NCI-H524 treated with DMSO at 0.1 percent for 48 hours (cell line): ENCODE results near the gene CALML5.

ENCODE experiments used
- DNase-seq: peaks from one replicate; lab custom pipeline; 2025; lab: John Stamatoyannopoulos, UW

CALML5 gene

GRCh38 chr10:5515948-5516761, 16.8 kb upstream of the CALML5 start:
- DNase-seq, result no peak

DNA sequence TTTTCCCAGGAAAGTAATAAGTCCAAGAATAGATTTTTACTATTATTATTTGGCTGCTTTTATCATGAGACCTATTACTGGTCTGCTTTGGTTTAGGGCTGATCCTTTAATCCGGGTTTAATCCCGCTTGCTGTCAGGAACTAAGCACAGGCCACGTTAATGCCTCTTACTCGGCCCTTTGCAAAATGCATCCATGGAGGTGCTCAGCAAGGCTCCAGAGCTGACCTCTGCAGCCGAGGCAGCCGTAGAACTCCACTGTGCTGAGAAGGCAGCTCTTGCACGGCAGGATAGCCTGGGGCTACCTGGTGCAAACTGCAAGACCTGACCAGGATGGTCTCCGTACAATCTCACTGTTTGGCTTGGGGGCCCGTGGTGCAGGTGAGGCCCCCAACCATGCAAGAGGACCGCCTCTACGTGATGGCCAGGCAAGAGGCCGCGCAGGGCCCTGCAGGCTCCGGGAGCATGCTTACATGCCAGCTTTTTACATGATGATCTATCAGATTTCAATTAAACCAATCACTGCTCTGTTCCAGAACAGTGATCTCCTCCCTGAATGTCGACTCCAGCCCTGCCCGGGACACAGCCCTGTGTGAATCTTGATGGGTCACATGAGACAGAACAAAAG, 15.0 kb upstream of the CALML5 start:
- DNase-seq, result no peak

GRCh38 chr10:5512881-5513612, 13.7 kb upstream of the CALML5 start:
- DNase-seq, result no peak

DNA sequence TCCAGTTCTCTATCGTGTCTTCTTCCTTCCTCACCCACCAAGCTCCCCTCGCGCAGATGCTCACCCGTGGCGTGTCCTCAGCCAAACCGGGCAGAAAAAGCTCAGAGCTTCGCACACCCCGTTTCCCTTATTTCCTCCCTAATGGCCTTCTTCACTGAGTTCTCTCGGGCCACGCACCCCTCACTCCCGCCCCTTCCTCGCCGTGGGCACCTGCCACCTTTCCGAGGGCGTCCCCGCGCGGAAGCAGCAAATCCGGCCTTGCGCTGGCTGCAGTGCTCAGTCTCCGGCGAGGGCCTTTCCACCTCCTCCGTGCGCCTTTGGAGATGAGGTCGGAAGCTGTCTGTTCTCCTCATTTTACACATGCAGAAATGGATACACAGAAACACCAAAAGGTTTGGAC, 13.0 kb upstream of the CALML5 start:
- no peak for DNase-seq

GRCh38 chr10:5511885-5512280, 12.5 kb upstream of the CALML5 start:
- no peak for DNase-seq

DNA sequence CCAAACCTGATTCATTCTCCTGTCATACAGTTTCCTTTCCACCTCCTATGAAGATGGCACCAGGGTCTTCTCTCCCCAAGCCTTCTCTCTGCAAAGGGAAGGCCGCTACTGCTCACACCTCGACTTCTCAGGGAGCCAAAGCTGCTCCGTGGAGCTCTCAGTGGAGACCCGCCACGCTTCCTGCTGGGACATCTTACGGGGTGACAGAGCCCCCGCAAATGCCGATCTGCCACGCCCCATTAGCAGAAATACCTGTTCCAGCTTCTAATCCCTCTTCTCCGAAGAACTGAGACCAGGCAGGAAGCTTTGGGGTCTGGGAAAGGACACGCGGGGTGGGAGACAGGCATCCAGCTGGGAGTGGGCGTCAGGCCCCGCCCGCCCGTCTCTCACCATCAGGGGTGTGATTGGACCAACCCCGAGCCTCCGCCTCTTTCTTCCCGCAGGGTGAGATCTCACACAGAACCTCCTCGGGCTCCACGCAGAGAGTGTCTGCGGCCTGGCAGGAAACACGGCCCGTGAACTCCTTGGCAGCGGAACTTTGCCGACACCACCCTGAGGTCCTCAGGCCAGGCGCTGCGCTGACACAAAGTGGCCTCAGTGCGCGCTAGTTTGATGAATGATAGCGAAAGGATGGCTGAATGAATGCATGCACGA, 12.0 kb upstream of the CALML5 start:
- DNase-seq, result no peak

GRCh38 chr10:5510281-5511072, 11.1 kb upstream of the CALML5 start:
- no peak for DNase-seq

GRCh38 chr10:5509691-5510090, 10.3 kb upstream of the CALML5 start:
- no peak for DNase-seq

GRCh38 chr10:5509236-5509635, 9.9 kb upstream of the CALML5 start:
- no peak for DNase-seq

GRCh38 chr10:5508786-5509185, 9.4 kb upstream of the CALML5 start:
- no peak for DNase-seq

- DNase-seq, result no peak
These were observed 8.8 kb upstream of the CALML5 start for GRCh38 chr10:5508161-5508604.

- no peak for DNase-seq
These were observed 8.3 kb upstream of the CALML5 start for GRCh38 chr10:5507649-5508131.

GRCh38 chr10:5506751-5507648, 7.6 kb upstream of the CALML5 start:
- no peak for DNase-seq

DNA sequence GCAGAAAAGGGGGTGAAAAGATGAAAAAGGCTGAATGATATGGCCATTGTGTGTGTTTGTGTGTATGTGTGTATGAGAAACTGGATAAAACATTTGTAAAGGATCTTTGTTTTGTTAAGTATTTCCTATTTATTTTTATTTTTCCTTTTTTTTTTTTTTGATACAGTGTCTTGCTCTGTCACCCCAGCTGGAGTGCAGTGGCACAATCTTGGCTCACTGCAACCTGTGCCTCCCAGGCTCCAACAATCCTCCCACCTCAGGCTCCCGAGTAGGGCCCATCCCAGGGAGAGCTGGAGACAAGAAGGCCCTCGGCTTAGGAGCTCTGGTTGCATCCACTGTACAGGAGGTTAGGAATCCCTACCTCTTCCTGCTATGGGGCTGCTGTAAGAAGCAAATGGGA, 6.9 kb upstream of the CALML5 start:
- DNase-seq, result no peak

- no peak for DNase-seq
These were observed 5.0 kb upstream of the CALML5 start for GRCh38 chr10:5504146-5505072.

DNA sequence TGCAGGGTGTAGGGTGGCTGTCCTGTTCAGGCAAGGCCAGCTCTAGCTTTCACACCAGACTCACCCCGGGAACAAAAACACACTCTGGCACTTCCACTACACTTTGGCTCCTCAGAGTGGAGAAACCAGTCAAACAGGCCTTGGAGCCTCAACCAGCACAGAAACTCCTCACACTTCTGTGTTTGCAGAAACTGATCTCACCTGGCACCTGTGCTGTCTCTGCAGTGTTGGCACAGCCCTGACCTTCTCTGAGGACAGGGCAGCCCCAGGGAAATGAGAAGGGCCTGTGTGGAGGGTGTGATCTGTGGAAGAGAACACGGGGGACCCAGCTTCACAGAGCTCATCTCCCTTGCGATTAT, 4.1 kb upstream of the CALML5 start:
- DNase-seq, result no peak

DNA sequence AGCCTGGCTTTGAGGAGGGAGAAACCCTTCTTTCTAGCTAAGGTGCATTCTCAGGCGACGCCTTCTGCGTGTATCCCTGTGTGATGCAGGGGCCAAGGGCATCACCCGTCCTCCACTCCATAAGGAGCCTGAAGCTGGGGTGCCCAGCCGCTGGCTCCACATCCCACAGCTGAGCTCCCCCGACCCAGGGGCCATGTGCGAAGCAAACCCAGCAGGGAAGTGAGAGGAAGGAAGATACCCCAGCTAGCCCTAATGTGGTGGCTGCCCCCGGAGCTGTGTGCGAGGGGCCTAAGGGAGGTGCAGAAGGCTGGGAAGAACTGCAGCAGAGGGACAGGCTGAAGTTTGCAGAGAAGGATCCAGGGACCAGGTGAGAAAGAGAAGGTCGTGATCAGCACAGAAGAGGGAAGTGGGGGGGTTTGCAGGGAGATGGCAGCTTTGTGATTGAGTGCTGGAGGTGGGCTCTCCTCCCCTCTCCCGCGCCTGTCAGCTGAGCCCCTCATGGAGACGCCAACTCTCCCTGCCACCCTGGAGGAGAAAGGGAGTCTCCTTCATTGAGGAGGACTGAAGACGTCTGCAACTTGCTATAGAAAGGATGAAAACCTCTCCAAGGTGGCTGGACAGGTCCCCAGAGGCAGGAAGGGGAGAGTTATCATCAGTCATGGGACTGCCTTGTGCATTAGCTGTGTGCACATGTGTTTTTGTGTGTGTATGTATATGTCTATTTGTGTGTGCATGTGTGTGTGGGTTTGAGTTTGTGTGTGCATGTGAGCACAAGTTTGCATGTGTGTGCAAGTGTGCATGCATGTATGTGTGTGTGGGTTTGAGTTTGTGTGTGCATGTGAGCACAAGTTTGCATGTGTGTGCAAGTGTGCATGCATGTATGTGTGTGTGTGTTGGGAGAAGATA, 3.5 kb upstream of the CALML5 start:
- DNase-seq, result no peak

GRCh38 chr10:5502061-5502521, 2.7 kb upstream of the CALML5 start:
- DNase-seq, result no peak
